ENCODE results near the gene SORCS2. TPM values are rescaled to one million over a fixed set of nuclear protein-coding genes. Genes with fewer than 3 reads are reported as not detected.

SORCS2 gene
- total RNA-seq, 2 donors from 2014 or later, result 0.21 to 0.92 TPM

DNA sequence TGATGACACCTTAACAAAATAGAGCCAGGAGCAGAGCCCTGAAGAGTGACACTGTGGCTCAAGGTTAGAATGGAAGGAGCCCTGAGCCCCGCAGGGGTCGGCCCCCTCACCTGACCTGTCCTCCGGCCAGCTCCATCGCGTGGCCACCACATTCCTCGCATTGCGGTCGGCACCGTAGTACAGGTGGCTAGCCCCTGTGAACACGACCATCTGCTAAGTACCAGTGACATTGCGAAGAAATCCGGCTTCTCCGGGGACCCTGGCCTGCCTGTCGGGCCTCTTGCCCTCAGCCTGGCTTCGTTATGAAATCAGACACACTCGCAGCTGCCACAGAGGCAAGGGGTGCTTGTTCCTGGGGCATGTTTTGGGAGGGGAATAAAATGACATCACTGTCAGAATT lies 568.4 kb downstream of the SORCS2 start:
- intact Hi-C loops (cut with DNase I, micrococcal nuclease), result loop anchor here in 1 of 2 donors (5.0 kb wide), 1 partner anchor 42 kb away; no protein-coding TSS in a partner anchor
- ATAC-seq (no peak), DNase-seq (no peak)

DNA sequence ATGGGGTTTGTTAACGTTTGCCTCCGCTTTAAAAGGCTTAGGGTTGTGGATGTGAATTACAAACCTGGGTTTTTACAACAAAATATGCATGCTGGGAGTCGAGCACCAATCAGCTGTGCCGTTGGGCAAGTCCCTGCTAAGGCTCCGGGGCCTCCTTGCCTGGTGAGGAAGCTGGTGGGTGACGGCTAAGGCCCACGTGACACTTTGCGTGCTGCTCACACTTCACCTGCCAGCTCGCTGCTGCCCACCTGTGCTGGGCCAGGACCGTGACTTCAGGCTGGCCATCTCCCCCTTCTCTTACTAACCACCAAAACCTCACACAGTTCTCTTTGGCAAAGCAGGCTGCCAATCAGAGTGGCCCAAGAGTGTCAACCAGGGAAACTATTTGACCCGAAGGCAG lies 569.0 kb downstream of the SORCS2 start:
- ATAC-seq (no peak), DNase-seq (no peak)
- intact Hi-C loops (cut with DNase I, micrococcal nuclease), result loop anchor here in 1 of 2 donors (5.0 kb wide), 1 partner anchor 41 kb away; no protein-coding TSS in a partner anchor

DNA sequence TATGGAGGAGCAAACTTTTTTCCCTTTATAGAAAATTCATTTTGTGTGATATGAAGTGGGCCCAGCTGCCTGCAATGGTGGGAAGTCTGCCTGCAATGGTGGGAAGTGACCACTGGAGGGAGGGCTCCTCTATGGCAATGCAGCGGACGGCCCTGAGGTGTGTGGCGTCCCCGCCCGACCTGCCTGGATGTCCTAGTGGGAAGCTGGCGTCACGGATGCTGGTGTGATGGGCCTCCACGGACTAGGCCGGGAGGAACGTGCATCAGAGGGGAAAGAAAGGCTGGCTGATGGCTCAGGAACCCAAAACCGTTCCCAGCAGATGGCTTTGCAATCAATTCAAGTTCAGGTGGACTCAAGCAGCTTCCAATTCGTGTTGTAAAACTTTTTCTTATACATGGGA lies 569.4 kb downstream of the SORCS2 start:
- intact Hi-C loops (cut with DNase I, micrococcal nuclease), result loop anchor here in 1 of 2 donors (5.0 kb wide), 1 partner anchor 41 kb away; no protein-coding TSS in a partner anchor
- ATAC-seq, result peak; percentile 78
- peak; percentile 72 to 79 for DNase-seq

DNA sequence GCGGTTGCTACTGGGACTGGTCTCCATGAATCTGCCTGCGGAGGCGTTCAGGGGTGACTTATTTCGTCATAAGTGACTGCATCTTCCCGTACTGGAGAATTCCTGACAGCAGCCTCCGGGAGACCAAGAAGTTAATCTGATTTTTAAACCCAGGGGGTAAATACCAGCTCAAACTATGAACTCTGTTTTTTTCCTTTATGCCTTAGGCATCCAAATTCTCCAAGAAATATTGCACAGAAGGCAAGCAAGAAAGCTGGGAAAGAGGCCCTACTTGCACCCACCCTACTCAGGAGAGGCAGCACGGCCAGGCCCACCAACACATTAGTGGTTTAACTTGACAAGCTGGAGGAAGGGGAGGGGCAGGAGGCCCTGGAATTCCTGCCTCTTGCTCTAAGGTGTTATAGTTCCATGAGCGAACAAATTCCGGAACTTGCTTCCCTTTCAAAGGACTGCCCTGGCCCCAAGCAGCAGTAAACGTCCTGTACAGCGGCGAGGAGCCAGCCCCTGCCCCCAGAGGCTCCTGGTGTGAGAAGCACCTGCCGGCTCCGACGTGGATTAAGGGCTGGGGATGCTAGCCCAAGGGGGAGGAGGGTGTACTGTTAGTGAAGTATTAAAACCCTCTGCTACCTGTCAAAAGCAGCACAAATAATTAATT lies 570.2 kb downstream of the SORCS2 start:
- intact Hi-C loops (cut with DNase I, micrococcal nuclease), result loop anchor here in 1 of 2 donors (5.0 kb wide), 1 partner anchor 40 kb away; no protein-coding TSS in a partner anchor
- ATAC-seq, result no peak
- DNase-seq, result no peak

- ATAC-seq (no peak), DNase-seq (no peak)
- intact Hi-C loops (cut with DNase I, micrococcal nuclease), result loop anchor here in 1 of 2 donors (5.0 kb wide), 1 partner anchor 39 kb away; no protein-coding TSS in a partner anchor
These were observed 570.8 kb downstream of the SORCS2 start for GRCh38 chr4:7763106-7763505.

DNA sequence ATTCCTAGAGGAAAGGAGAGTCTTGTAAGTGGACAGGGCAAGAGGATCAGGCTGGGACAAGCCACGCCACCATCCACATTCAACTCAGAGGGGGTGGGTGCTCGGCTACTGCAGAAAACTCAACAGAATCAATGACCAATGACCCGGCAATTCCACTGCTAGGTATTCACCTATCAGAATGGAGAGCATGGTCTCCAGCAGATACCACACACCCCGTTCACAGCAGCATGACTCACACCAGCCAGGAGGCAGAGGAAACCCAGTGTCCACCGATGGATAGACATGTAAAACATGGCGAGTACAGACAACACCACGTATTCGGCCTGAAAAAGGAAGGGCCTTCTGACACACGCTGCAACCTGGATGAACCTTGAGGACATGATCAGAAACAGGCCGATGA lies 571.5 kb downstream of the SORCS2 start:
- intact Hi-C loops (cut with DNase I, micrococcal nuclease), result loop anchor here in 1 of 2 donors (5.0 kb wide), 1 partner anchor 39 kb away; no protein-coding TSS in a partner anchor
- ATAC-seq, result no peak
- no peak for DNase-seq

GRCh38 chr4:7764466-7764865 lies 572.1 kb downstream of the SORCS2 start:
- intact Hi-C loops (cut with DNase I, micrococcal nuclease), result loop anchor here in 1 of 2 donors (5.0 kb wide), 1 partner anchor 38 kb away; no protein-coding TSS in a partner anchor
- DNase-seq, result no peak
- no peak for ATAC-seq

GRCh38 chr4:7765666-7766065 lies 573.3 kb downstream of the SORCS2 start:
- DNase-seq (no peak), ATAC-seq (no peak)
- intact Hi-C loops (cut with DNase I, micrococcal nuclease), result no loop called here

- ATAC-seq, result no peak
- no peak for DNase-seq
- intact Hi-C loops (cut with DNase I, micrococcal nuclease), result no loop called here
These were observed 573.7 kb downstream of the SORCS2 start for GRCh38 chr4:7766086-7766485.

DNA sequence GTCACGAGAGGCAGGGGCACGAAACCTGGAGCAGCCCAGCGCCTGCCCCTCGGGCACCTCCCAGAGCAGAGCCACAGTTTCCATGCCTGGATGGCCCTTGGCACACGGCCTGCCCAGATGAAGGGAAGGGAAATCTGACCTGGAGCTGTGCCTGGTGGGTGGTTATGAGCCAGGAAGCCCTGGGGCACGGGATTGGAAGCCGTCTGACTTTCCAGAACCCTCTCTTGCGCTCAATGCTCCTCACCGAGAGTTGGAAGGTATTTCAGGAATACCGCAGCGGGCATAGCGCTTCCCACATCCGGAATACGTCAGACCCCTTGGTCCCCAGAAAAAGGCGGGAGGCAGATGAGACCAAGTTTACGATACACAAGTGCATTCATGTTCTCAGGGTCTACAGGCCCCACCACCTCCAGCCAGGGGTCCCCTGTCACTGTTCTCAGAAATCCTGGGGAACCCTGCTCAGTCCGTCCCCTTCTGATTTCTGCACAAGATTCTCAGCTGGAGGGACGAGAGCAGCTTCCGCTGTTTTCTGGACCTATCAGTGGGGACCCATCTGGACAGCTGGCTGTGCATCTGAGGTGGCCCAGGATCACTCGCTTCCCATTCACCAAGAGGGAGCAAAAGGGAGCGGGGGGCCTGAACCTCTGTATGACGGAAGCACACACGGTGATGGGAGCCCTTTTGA lies 574.5 kb downstream of the SORCS2 start:
- ATAC-seq (no peak), DNase-seq (no peak)
- intact Hi-C loops (cut with DNase I, micrococcal nuclease), result no loop called here

DNA sequence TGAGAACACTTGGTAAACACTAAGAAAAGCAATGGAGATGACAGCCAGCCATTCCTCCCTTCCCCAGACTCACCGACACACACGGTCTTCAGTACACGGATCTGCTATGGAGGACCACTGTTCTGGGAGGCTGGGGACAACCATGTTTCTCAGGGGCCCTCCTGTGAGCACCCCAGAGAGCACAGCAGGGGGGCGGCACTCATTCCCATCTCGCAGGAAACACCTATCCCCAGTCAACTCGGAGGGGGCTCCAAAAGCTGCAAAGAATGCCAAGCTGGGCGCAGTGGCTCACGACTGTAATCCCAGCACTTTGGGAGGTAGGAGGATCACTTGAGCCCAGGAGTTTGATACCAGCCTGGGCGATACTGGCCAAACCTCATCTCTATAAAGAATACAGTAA lies 575.2 kb downstream of the SORCS2 start:
- DNase-seq, result no peak
- intact Hi-C loops (cut with DNase I, micrococcal nuclease), result no loop called here
- ATAC-seq, result no peak

- intact Hi-C loops (cut with DNase I, micrococcal nuclease), result no loop called here
- no peak for DNase-seq
- no peak for ATAC-seq
These were observed 575.6 kb downstream of the SORCS2 start for GRCh38 chr4:7767966-7768365.

- ATAC-seq, result no peak
- intact Hi-C loops (cut with DNase I, micrococcal nuclease), result no loop called here
- no peak for DNase-seq
These were observed 576.4 kb downstream of the SORCS2 start for GRCh38 chr4:7768736-7769135.

- DNase-seq (no peak), ATAC-seq (no peak)
- intact Hi-C loops (cut with DNase I, micrococcal nuclease), result no loop called here
These were observed 577.3 kb downstream of the SORCS2 start for GRCh38 chr4:7769396-7770223.

GRCh38 chr4:7770224-7771050 lies 578.1 kb downstream of the SORCS2 start:
- ATAC-seq, result no peak
- intact Hi-C loops (cut with DNase I, micrococcal nuclease), result no loop called here
- DNase-seq, result peak in 1 of 2 donors; percentile 24

- no peak for DNase-seq
- intact Hi-C loops (cut with DNase I, micrococcal nuclease), result no loop called here
These were observed 578.7 kb downstream of the SORCS2 start for GRCh38 chr4:7771056-7771455.

DNA sequence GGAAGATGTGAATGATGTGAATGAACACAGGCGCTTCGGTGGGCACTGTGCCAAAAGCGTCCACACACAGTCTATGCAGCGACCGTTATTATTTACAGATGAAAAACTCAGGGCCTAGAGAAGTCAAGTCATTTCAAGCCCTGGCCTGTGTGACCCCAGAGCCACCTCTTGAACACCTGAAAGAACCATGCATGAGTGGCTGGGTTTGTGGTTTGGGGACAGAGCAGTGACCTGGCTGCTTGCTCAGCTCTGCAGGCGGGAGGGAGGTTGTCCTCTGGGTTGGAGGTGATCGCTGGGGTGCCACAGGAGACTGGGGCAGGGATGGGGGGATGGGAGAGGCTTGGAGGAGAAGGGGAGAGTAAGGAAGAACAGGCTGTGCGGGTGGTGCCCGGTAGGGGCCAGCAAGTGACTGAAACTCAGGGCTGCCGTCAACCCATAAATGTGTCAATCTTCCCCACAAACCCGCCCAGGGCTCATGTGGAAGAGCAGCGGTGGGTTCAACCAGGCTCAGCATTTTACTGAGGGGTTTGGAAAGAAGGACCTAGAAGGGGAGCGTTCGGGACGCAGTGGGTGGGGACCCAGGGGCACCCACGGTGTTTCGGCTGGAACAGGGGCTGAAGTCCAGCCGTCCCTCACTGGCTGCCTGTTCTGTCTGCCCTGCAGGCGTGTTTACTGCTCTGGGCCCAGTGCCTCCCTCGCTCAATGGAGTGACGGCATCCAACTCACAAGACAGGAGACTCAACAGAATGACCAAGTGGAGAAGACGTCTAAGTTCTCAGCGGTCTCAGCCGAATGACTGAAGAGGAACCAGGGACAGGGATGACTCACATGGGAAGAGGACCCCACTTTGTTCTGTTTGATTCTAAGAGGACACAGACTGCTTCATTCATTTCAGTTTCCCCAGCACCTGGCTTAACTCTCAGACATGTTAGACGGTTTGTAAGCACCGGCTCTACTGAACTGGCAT lies 579.5 kb downstream of the SORCS2 start:
- DNase-seq (peak; percentile 61 to 76), ATAC-seq (peak; percentile 67)
- intact Hi-C loops (cut with DNase I, micrococcal nuclease), result no loop called here

More at GRCh38 chr4:7771056-7771455, 578.7 kb downstream of the SORCS2 start:
- ATAC-seq, result no peak

All from left colon (tissue), 2 donors.